GM23338 (cell line): ENCODE measurements around the gene UQCRH. TPM values are rescaled to one million over a fixed set of nuclear protein-coding genes. Genes with fewer than 3 reads are reported as not detected.

Experiments
- ATAC-seq: fragments of 200-7000 bp; cut with Tn5 transposase; 3 replicates; pipeline ENCODE4 v1.9.1; 2020
- DNase-seq: peaks from one replicate; pipeline ENCODE4 v3.0.0-alpha.2; 2015; ENCODE audit warnings: low spot score
- H2AFZ ChIP-seq: fragments of 200-600 bp; sonication (generic); 2 replicates; pipeline ENCODE4 v1.8.0; 2016; ENCODE audit warnings: antibody characterized with exemption, mild to moderate bottlenecking, moderate library complexity
- H3F3A ChIP-seq: fragments of 200-600 bp; sonication (generic); replicated peaks from 2 replicates; pipeline ENCODE4 v1.8.0; 2017; ENCODE audit warnings: antibody characterized with exemption, mixed run types, low read depth
- H3K27ac ChIP-seq: fragments of 200-600 bp; sonication (generic); 2 replicates; pipeline ENCODE4 v1.6.1; 2016; ENCODE audit warnings: low read depth
- H3K27me3 ChIP-seq: fragments of 200-600 bp; sonication (generic); 2 replicates; pipeline ENCODE4 v1.8.0; 2016; ENCODE audit warnings: mild to moderate bottlenecking, mixed run types, moderate library complexity; ENCODE audit not compliant: insufficient read depth
- H3K36me3 ChIP-seq: fragments of 200-600 bp; sonication (generic); 2 replicates; pipeline ENCODE4 v1.8.0; 2016; ENCODE audit warnings: mild to moderate bottlenecking; ENCODE audit not compliant: insufficient read depth
- H3K4me1 ChIP-seq: fragments of 200-600 bp; sonication (generic); 2 replicates; pipeline ENCODE4 v1.8.0; 2016; ENCODE audit warnings: mild to moderate bottlenecking, moderate library complexity; ENCODE audit not compliant: insufficient read depth
- H3K4me2 ChIP-seq: fragments of 200-600 bp; sonication (generic); 2 replicates; pipeline ENCODE4 v1.7.1; 2017; ENCODE audit warnings: mixed run types
- H3K4me3 ChIP-seq: fragments of 200-600 bp; sonication (generic); 2 replicates; pipeline ENCODE4 v1.6.1; 2016; ENCODE audit warnings: mixed run types
- H3K79me2 ChIP-seq: fragments of 200-600 bp; sonication (generic); replicated peaks from 2 replicates; pipeline ENCODE4 v1.8.0; 2017; ENCODE audit warnings: mild to moderate bottlenecking; ENCODE audit not compliant: insufficient read depth
- H3K9me2 ChIP-seq: fragments of 200-600 bp; sonication (generic); 2 replicates; pipeline ENCODE4 v1.8.0; 2017; ENCODE audit not compliant: insufficient read depth
- H4K20me1 ChIP-seq: fragments of 200-600 bp; sonication (generic); replicated peaks from 2 replicates; pipeline ENCODE4 v1.8.0; 2017; ENCODE audit warnings: mild to moderate bottlenecking; ENCODE audit not compliant: insufficient read depth
- H3K27ac Mint-ChIP-seq: 2 replicates; pipeline ENCODE4 v1.8.0; 2020; ENCODE audit warnings: inconsistent platforms, mild to moderate bottlenecking, moderate library complexity, mixed read lengths
- H3K27me3 Mint-ChIP-seq: 3 replicates; pipeline ENCODE4 v1.8.0; 2022; ENCODE audit warnings: low read depth, mild to moderate bottlenecking, moderate library complexity, mixed read lengths, inconsistent platforms; ENCODE audit not compliant: insufficient read depth, poor library complexity
- H3K36me3 Mint-ChIP-seq: 3 replicates; pipeline ENCODE4 v1.8.0; 2021; ENCODE audit warnings: low read depth, mild to moderate bottlenecking, inconsistent platforms, moderate library complexity, mixed read lengths
- H3K4me1 Mint-ChIP-seq: 3 replicates; pipeline ENCODE4 v1.8.0; 2020; ENCODE audit warnings: mild to moderate bottlenecking, inconsistent platforms, mixed read lengths
- H3K4me3 Mint-ChIP-seq: 3 replicates; pipeline ENCODE4 v1.8.0; 2021; ENCODE audit warnings: moderate library complexity, mild to moderate bottlenecking, inconsistent platforms, mixed read lengths
- H3K9me3 Mint-ChIP-seq: 3 replicates; pipeline ENCODE4 v1.8.0; 2020; ENCODE audit warnings: moderate library complexity, mild to moderate bottlenecking, inconsistent platforms, mixed read lengths
- JUNB ChIP-seq: IDR thresholded peaks from one replicate; pipeline ENCODE4 v1.6.1; 2016; ENCODE audit warnings: antibody characterized with exemption; ENCODE audit not compliant: unreplicated experiment
- POLR2AphosphoS5 ChIP-seq: IDR thresholded peaks from 2 replicates; pipeline ENCODE4 v1.6.1; 2016; ENCODE audit warnings: antibody characterized with exemption, low read depth
- STAT1 ChIP-seq: IDR thresholded peaks from one replicate; pipeline ENCODE4 v1.6.1; 2016; ENCODE audit warnings: antibody characterized with exemption; ENCODE audit not compliant: unreplicated experiment
- ZNF331 ChIP-seq: fragments of 250-450 bp; sonication (Bioruptor Pico); IDR thresholded peaks from 2 replicates; pipeline ENCODE4 v1.5.0; 2020; ENCODE audit warnings: low read depth, mild to moderate bottlenecking, moderate library complexity
- polyA plus RNA-seq: library from polyadenylated mRNA; unstranded; fragments of >200 nt; fragmentation: Nextera tagmentation; extraction: Ambion mirVana; gene quantifications from 2 replicates; pipeline ENCODE4 v1.2.1, GENCODE V29; 2016
- total RNA-seq: library from RNA; depleted of rRNA; stranded (reverse); fragments of >200 nt; shearing (Covaris generic); gene quantifications from 2 replicates; pipeline ENCODE4 v1.2.3, GENCODE V29; 2014
- TF ChIP-seq, protein P1 (sequence below), 2 experiments: fragments of 200-600 bp in 1 of 2; sonication (generic) in 1 of 2; conservative IDR thresholded peaks; 2 replicates each; pipeline versions ENCODE4 v1.5.1 to v1.6.1; 2016 to 2017; ENCODE audit warnings: antibody characterized with exemption in 2 of 2, low read depth in 2 of 2, mild to moderate bottlenecking in 2 of 2, moderate library complexity in 1 of 2
- TF ChIP-seq, protein P2 (sequence below): IDR thresholded peaks from one replicate; pipeline ENCODE4 v1.6.1; 2018; ENCODE audit warnings: antibody characterized with exemption; ENCODE audit not compliant: unreplicated experiment

UQCRH gene
- total and polyA plus RNA-seq, 2 experiments from 2014 or later: 579 to 1,330 TPM

DNA sequence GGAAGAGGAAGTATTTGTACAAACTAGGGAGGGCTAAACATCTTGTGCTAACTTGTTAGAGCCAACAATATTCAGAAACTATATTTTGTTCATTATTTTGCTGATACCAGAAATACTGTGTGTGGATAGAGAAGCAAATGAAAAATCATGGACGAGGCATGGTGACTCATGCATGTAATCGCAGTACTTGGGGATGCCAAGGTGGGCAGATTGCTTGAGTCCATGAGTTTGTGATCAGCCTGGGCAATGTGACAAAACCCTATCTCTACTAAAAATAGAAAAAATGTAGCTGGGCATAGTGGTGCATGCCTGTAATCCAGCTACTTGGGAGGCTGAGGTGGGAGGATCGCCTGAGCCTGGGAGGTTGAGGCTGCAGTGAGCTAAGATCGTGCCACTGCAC lies 13.5 kb upstream of the UQCRH start:
- H3K4me1 ChIP-seq: 0 out of 2 replicates have a peak, but pooled peaks cover 5% of the 10 kb centered on the region
- no peaks in the 10 kb centered on the region for H3K36me3 ChIP-seq
- no peak overlapping the region for H2AFZ ChIP-seq
- H3K9me2 ChIP-seq: no peaks in the 10 kb centered on the region
- H3K27me3 Mint-ChIP-seq: peaks cover 10% of the 10 kb centered on the region
- no peak overlapping the region for H3K4me2 ChIP-seq
- no peak overlapping the region for H3K27ac Mint-ChIP-seq
- no peaks in the 10 kb centered on the region for H3K79me2 ChIP-seq
- H3F3A ChIP-seq: peaks cover 9% of the 10 kb centered on the region; the same call in 1 of the 2 replicates
- peaks cover 17% of the 10 kb centered on the region for H3K4me1 Mint-ChIP-seq
- H3K27ac ChIP-seq: no peak overlapping the region
- H3K4me3 Mint-ChIP-seq: no peak overlapping the region
- H4K20me1 ChIP-seq: no peaks in the 10 kb centered on the region
- H3K9me3 Mint-ChIP-seq: no peaks in the 10 kb centered on the region
- no peak overlapping the region for H3K4me3 ChIP-seq
- no peak for DNase-seq
- no peaks in the 10 kb centered on the region for H3K27me3 ChIP-seq
- ATAC-seq: no peak
- peaks cover 38% of the 10 kb centered on the region for H3K36me3 Mint-ChIP-seq
- TF ChIP-seq POLR2AphosphoS5 (no peak), ZNF331 (CRISPR knock-in tag) (no peak), STAT1 (no peak)
- TF ChIP-seq, protein P1, sequence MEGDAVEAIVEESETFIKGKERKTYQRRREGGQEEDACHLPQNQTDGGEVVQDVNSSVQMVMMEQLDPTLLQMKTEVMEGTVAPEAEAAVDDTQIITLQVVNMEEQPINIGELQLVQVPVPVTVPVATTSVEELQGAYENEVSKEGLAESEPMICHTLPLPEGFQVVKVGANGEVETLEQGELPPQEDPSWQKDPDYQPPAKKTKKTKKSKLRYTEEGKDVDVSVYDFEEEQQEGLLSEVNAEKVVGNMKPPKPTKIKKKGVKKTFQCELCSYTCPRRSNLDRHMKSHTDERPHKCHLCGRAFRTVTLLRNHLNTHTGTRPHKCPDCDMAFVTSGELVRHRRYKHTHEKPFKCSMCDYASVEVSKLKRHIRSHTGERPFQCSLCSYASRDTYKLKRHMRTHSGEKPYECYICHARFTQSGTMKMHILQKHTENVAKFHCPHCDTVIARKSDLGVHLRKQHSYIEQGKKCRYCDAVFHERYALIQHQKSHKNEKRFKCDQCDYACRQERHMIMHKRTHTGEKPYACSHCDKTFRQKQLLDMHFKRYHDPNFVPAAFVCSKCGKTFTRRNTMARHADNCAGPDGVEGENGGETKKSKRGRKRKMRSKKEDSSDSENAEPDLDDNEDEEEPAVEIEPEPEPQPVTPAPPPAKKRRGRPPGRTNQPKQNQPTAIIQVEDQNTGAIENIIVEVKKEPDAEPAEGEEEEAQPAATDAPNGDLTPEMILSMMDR (conservative IDR thresholded peaks at IDR 0.05; ENCODE audit: low read depth in 2 of 2): no peak
- TF ChIP-seq, protein P2, sequence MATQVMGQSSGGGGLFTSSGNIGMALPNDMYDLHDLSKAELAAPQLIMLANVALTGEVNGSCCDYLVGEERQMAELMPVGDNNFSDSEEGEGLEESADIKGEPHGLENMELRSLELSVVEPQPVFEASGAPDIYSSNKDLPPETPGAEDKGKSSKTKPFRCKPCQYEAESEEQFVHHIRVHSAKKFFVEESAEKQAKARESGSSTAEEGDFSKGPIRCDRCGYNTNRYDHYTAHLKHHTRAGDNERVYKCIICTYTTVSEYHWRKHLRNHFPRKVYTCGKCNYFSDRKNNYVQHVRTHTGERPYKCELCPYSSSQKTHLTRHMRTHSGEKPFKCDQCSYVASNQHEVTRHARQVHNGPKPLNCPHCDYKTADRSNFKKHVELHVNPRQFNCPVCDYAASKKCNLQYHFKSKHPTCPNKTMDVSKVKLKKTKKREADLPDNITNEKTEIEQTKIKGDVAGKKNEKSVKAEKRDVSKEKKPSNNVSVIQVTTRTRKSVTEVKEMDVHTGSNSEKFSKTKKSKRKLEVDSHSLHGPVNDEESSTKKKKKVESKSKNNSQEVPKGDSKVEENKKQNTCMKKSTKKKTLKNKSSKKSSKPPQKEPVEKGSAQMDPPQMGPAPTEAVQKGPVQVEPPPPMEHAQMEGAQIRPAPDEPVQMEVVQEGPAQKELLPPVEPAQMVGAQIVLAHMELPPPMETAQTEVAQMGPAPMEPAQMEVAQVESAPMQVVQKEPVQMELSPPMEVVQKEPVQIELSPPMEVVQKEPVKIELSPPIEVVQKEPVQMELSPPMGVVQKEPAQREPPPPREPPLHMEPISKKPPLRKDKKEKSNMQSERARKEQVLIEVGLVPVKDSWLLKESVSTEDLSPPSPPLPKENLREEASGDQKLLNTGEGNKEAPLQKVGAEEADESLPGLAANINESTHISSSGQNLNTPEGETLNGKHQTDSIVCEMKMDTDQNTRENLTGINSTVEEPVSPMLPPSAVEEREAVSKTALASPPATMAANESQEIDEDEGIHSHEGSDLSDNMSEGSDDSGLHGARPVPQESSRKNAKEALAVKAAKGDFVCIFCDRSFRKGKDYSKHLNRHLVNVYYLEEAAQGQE: no peak

DNA sequence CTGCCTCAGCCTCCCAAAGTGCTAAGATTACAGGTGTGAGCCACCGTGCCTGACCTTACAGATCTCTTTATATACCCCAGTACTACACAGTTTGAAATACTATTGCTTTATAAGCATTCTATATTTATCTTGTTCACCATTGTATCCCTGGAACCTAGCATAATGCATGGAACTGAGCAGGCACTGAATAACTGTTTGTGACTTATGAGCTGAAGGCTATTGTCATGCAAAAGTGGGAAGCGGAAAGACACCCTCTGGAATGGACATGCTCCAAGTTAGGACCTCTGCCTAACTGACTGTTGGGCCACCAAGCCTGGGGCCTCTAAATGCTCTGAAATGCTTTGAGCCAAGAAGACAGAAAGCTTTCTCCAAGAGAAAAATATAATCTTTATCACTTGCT lies 8.2 kb upstream of the UQCRH start:
- H3K4me1 ChIP-seq: peaks cover 15% of the 10 kb centered on the region; the same call in 1 of the 2 replicates
- peaks cover 17% of the 10 kb centered on the region for H3K36me3 ChIP-seq
- Mint-ChIP-seq H3K4me3 (no peak overlapping the region), H3K36me3 (peaks cover 36% of the 10 kb centered on the region), H3K4me1 (peaks cover 16% of the 10 kb centered on the region), H3K9me3 (no peaks in the 10 kb centered on the region; the same call in 2 of the 3 replicates), H3K27me3 (peaks cover 5% of the 10 kb centered on the region), H3K27ac (no peak overlapping the region)
- H3K27ac ChIP-seq: no peak overlapping the region
- no peaks in the 10 kb centered on the region for H3K9me2 ChIP-seq
- H4K20me1 ChIP-seq: no peaks in the 10 kb centered on the region
- no peak for TF ChIP-seq STAT1
- no peak for TF ChIP-seq JUNB
- H3K4me3 ChIP-seq: no peak overlapping the region
- H3F3A ChIP-seq: peaks cover 7% of the 10 kb centered on the region; the same call in 1 of the 2 replicates
- no peak for DNase-seq
- no peak for ATAC-seq
- H3K4me2 ChIP-seq: no peak overlapping the region
- no peaks in the 10 kb centered on the region for H3K27me3 ChIP-seq
- peaks cover 27% of the 10 kb centered on the region for H3K79me2 ChIP-seq
- no peak overlapping the region for H2AFZ ChIP-seq
